Lung (tissue), 12 donors: ENCODE data around the gene GNG11. TPM values are rescaled to one million over a fixed set of nuclear protein-coding genes. Genes with fewer than 3 reads are reported as not detected.

Experiments used
- ATAC-seq: fragments of 200-7000 bp; cut with Tn5 transposase; one replicate; pipeline ENCODE4 v1.9.1; 2020; ENCODE audit warnings: moderate number of reproducible peaks; ENCODE audit not compliant: insufficient read depth, low FRiP score
- DNase-seq, 3 donors: peaks; one replicate each; pipeline ENCODE4 v3.0.0-alpha.2; 2013 to 2017
- H3K27ac ChIP-seq, 2 donors: one replicate each; pipeline ENCODE4 v1.5.1; 2013; ENCODE audit warnings: mild to moderate bottlenecking in 2 of 2, moderate library complexity in 2 of 2, control low read depth in 1 of 2, inconsistent platforms in 1 of 2, low read depth in 1 of 2, low read length in 1 of 2
- H3K27me3 ChIP-seq, 3 donors: one replicate each; pipeline ENCODE4 v1.5.1; 2013; ENCODE audit warnings: low read length in 2 of 3; ENCODE audit not compliant: control insufficient read depth in 3 of 3, insufficient read depth in 3 of 3
- H3K36me3 ChIP-seq, 4 donors: one replicate each; pipeline ENCODE4 v1.5.1; 2013; ENCODE audit warnings: low read length in 4 of 4, mild to moderate bottlenecking in 1 of 4, moderate library complexity in 1 of 4; ENCODE audit not compliant: control insufficient read depth in 4 of 4, insufficient read depth in 4 of 4
- H3K4me1 ChIP-seq, 5 donors: one replicate each; pipeline ENCODE4 v1.5.1; 2013; ENCODE audit warnings: low read length in 5 of 5, mild to moderate bottlenecking in 2 of 5, moderate library complexity in 1 of 5; ENCODE audit not compliant: control insufficient read depth in 5 of 5, insufficient read depth in 5 of 5
- H3K4me3 ChIP-seq: one replicate; pipeline ENCODE4 v1.5.1; 2013; ENCODE audit warnings: mild to moderate bottlenecking, control low read depth, moderate library complexity
- H3K9ac ChIP-seq, 2 donors: one replicate each; pipeline ENCODE4 v1.5.1; 2013; ENCODE audit warnings: low read length in 2 of 2, control low read depth in 1 of 2; ENCODE audit not compliant: insufficient read depth in 1 of 2
- H3K9me3 ChIP-seq, 4 donors: one replicate each; pipeline ENCODE4 v1.5.1; 2013; ENCODE audit warnings: low read length in 3 of 4, mild to moderate bottlenecking in 1 of 4, moderate library complexity in 1 of 4; ENCODE audit not compliant: control insufficient read depth in 4 of 4, insufficient read depth in 3 of 4
- CTCF ChIP-seq: IDR thresholded peaks from 2 replicates; pipeline ENCODE4 v1.5.1; 2012; ENCODE audit warnings: mild to moderate bottlenecking; ENCODE audit errors: control extremely low read depth, extremely low read depth
- WGBS, 2 donors: extraction: QIAGEN DNeasy Blood & Tissue Kit; methylation state at CpG; one replicate each; pipeline ENCODE4 v1.1.7; 2013; 5-methylcytosine and 5-hydroxymethylcytosine counted together
- polyA plus RNA-seq, 2 donors: library from polyadenylated mRNA; stranded (reverse); fragments of 200-250 nt; gene quantifications; one replicate each; pipeline ENCODE4 v1.2.1, GENCODE V29; 2013
- total RNA-seq, 2 donors: library from RNA; depleted of rRNA in 1 of 2; stranded (reverse); fragments of >200 nt in 1 of 2; gene quantifications; one replicate each; pipeline ENCODE4 v1.2.1, GENCODE V29; 2014 to 2021
- donor health status: control.
- donor health status: control.
- donor health status: Bipolar disorder and iron deficiency.
- donor health status: healthy.
- donor health status: DM: yes; HTN: yes; CAD: no.

The GNG11 gene
- total and polyA plus RNA-seq, 4 donors = 18.4 to 39.0 (median 26.8) TPM

GRCh38 chr7:93935102-93935501, 13.6 kb downstream of the GNG11 start:
- H3K9me3 ChIP-seq = no peaks in the 10 kb centered on the region
- 81 to 86% methylated on average over 2 of the region's 2 CpGs for WGBS, 2 donors
- H3K36me3 ChIP-seq = no peaks in the 10 kb centered on the region
- DNase-seq (peak in 1 of 3 donors; percentile 25), ATAC-seq (no peak)
- no peaks in the 10 kb centered on the region for H3K27me3 ChIP-seq
- H3K27ac ChIP-seq = no peak overlapping the region
- H3K9ac ChIP-seq = no peak overlapping the region
- H3K4me3 ChIP-seq = no peak overlapping the region
- TF ChIP-seq CTCF = no peak
- no peaks in the 10 kb centered on the region for H3K4me1 ChIP-seq

GRCh38 chr7:93937818-93938217, 16.3 kb downstream of the GNG11 start:
- Histone ChIP-seq H3K4me3 (no peak overlapping the region), H3K9ac (no peak overlapping the region), H3K27me3 (no peaks in the 10 kb centered on the region), H3K9me3 (peaks cover 0 to 3% (median 0%) of the 10 kb centered on the region in 4 donors), H3K27ac (no peak overlapping the region), H3K4me1 (no peaks in the 10 kb centered on the region), H3K36me3 (no peaks in the 10 kb centered on the region)
- no peak for ATAC-seq
- WGBS, 2 donors = 90 to 93% methylated on average over 1 of the region's 1 CpG
- DNase-seq = no peak
- no peak for TF ChIP-seq CTCF

- H3K9ac ChIP-seq = no peak overlapping the region
- no peaks in the 10 kb centered on the region for H3K36me3 ChIP-seq
- no peak overlapping the region for H3K27ac ChIP-seq
- H3K4me1 ChIP-seq = no peaks in the 10 kb centered on the region
- peaks cover 0 to 3% (median 0%) of the 10 kb centered on the region in 4 donors for H3K9me3 ChIP-seq
- ATAC-seq (no peak), DNase-seq (no peak)
- no peak for TF ChIP-seq CTCF
- no peak overlapping the region for H3K4me3 ChIP-seq
- no peaks in the 10 kb centered on the region for H3K27me3 ChIP-seq
Measured at GRCh38 chr7:93938293-93938692, 16.8 kb downstream of the GNG11 start.

GRCh38 chr7:93941945-93942344, 20.4 kb downstream of the GNG11 start:
- Histone ChIP-seq H3K9me3 (peaks cover 0 to 3% (median 0%) of the 10 kb centered on the region in 4 donors), H3K4me1 (peaks cover 0 to 13% (median 3%) of the 10 kb centered on the region in 5 donors), H3K27ac (no peak overlapping the region), H3K36me3 (no peaks in the 10 kb centered on the region), H3K27me3 (no peaks in the 10 kb centered on the region), H3K4me3 (no peak overlapping the region), H3K9ac (no peak overlapping the region)
- DNase-seq (no peak), ATAC-seq (no peak)
- TF ChIP-seq CTCF = no peak
- 85 to 87% methylated on average over 2 of the region's 2 CpGs for WGBS, 2 donors
